GM19193 (cell line): Measurements from ENCODE around the gene RMND5B.

ENCODE experiments used
- POLR2A ChIP-seq: IDR thresholded peaks from 4 replicates; pipeline ENCODE4 v1.6.1; 2011; ENCODE audit not compliant: insufficient read depth, insufficient read length; ENCODE audit errors: extremely low read depth

Gene RMND5B

GRCh38 chr5:178122346-178122745 lies 8.5 kb upstream of the RMND5B start:
- TF ChIP-seq POLR2A, result no peak

GRCh38 chr5:178123094-178123965 lies 7.5 kb upstream of the RMND5B start:
- no peak for TF ChIP-seq POLR2A

- TF ChIP-seq POLR2A, result no peak
Observed at GRCh38 chr5:178123966-178124925, 6.6 kb upstream of the RMND5B start.

- TF ChIP-seq POLR2A, result no peak
Observed at GRCh38 chr5:178125253-178125906, 5.4 kb upstream of the RMND5B start.

- TF ChIP-seq POLR2A, result no peak
Observed at GRCh38 chr5:178126556-178126955, 4.3 kb upstream of the RMND5B start.

- TF ChIP-seq POLR2A, result no peak
Observed at GRCh38 chr5:178129296-178129695, 1.5 kb upstream of the RMND5B start.

DNA sequence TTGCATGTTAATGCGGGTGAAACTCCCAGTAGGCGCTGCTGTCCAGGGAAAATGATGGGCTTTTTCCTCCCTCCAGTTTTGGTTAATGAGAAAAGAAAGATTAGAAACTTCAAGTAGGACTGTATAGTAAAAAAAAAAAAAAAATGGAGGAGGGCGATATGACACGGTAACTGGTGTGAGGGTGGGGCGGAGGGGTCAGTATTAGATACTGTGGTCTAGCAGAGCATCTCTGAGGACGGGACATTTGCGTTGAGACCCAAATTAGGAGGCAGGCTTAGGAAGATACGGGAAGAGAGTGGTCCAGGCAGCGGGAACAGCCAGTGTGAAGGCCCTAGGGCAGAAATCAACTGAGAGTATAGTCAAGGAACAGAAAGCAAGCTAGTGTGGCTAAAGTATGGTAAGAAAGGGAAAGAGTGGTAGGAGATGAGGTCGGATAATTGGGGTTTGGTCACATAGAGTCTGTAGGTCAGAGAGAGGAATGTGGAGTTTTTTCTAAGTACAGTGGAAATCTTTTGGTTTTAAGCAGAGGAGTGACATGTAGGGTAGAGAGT lies 707 bp downstream of the RMND5B start:
- no peak for TF ChIP-seq POLR2A

GRCh38 chr5:178136990-178137389 lies 6.2 kb downstream of the RMND5B start:
- no peak for TF ChIP-seq POLR2A

DNA sequence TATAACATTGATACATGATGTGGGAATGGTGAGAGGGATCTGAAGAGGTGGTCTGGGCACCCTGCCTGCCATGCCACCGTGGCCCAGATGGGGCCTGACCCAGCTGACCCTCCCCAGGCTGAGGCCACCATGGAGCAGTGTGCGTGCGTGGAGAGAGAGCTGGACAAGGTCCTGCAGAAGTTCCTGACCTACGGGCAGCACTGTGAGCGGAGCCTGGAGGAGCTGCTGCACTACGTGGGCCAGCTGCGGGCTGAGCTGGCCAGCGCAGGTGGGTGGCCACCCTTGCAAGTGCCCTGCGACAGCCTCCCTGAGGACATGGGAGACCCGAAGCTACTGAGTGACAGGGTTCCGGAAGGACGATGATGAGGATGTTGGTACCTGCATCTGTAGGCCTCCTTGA lies 7.2 kb downstream of the RMND5B start:
- no peak for TF ChIP-seq POLR2A

DNA sequence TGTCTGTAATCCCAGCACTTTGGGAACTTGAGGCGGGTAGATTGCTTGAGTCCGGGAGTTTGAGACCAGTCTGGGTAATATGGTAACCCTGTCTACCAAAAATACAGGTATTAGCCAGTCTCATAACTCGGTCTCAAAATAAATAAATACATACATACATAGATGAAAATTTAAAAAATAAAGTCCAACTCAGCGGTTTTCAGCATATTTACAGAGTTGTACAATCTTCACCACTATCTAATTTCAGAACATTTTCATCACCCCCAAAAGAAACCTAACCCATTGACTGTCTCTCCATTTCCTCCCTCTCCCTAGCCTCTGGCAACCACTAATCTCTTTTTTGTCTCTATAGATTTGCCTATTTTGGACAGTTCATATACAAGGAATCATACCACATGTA lies 10.7 kb downstream of the RMND5B start:
- TF ChIP-seq POLR2A, result no peak

- TF ChIP-seq POLR2A, result no peak
Observed at GRCh38 chr5:178142642-178143041, 11.8 kb downstream of the RMND5B start.

DNA sequence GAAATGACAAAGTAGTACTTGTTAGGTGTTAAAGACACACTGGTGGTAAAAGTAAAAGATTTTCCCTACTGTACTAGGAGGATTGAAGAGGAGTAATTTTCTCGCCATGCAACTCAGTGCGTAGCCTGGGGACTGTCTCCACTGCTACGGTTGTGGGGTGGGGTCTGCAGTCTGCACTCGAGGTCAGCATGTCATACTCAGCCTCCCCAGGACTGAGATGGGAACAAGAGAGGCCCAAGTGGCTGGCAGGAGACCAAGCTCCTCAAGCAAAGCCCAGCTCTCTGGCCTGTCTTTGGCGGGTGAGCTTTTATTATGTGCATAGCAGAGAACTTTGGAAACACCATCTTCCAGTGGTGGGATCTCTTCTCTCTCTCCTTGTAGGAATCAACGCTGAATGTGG lies 12.4 kb downstream of the RMND5B start:
- no peak for TF ChIP-seq POLR2A

GRCh38 chr5:178143901-178144300 lies 13.1 kb downstream of the RMND5B start:
- TF ChIP-seq POLR2A, result no peak

DNA sequence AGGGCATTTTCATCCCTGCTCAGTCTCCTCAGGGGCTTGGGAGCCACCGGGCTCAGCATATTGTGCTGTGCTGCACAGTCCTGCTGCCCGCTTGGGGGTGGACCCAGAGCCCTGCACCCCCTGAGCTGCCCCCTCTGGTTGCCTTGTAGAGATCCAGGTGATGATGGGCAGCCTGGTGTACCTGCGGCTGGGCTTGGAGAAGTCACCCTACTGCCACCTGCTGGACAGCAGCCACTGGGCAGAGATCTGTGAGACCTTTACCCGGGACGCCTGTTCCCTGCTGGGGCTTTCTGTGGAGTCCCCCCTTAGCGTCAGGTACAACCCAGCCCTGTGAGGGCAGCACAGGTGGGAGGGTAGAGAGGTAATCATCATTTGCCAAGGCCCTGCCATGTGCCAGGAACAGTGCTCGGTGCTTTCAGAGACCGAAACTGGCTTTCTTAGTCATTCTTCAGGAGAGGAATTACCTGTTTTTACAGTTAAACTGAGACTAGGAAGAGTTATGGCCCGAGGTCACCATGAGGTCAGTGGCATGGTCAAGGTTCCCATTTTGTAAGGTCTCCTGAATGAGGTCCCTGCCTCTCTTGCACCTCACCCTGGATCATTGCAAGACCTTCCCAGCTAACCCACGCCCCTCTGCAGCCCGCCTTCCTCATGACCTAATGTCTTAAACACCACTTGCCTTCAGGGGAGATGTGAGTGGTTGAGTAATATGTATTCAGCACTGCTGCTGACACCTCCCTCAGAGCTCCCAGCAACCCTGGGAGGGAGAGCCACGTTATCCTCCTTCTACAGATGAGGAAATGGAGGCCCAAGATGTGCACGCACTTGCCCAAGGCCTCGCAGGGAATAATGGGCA lies 15.4 kb downstream of the RMND5B start:
- peak; percentile 25 for TF ChIP-seq POLR2A

- no peak for TF ChIP-seq POLR2A
Observed at GRCh38 chr5:178147406-178147805, 16.6 kb downstream of the RMND5B start.
